Measurements from ENCODE around the gene RAB4A. TPM values are rescaled to one million over a fixed set of nuclear protein-coding genes. Genes with fewer than 3 reads are reported as not detected.

RAB4A gene
- total RNA-seq, 1 experiment from 2014 or later: 66.7 TPM

- DNase-seq: no peak
- Histone ChIP-seq H4K8ac (replicated peaks; ENCODE audit: insufficient read length, low read depth, low read length) (no peak overlapping the region), H3K4ac (ENCODE audit: low read depth, low read length) (no peak overlapping the region), H3K27ac (ENCODE audit: insufficient read length, low read depth, low read length) (no peak overlapping the region), H2AK5ac (ENCODE audit: insufficient read length, low read length) (no peak overlapping the region), H3K4me2 (ENCODE audit: insufficient read depth, insufficient read length, low read length) (no peak overlapping the region), H4K91ac (ENCODE audit: insufficient read length, low read depth, low read length) (no peak overlapping the region), H3K79me1 (ENCODE audit: insufficient read depth, low read depth, low read length, poor library complexity, severe bottlenecking) (no peaks in the 10 kb centered on the region), H3K9ac (ENCODE audit: extremely low read depth, insufficient read length, low read length) (no peak overlapping the region), H2AFZ (ENCODE audit: low read length) (no peak overlapping the region), H4K20me1 (ENCODE audit: control insufficient read depth, insufficient read depth, insufficient read length) (no peaks in the 10 kb centered on the region), H3K79me2 (ENCODE audit: insufficient read depth, low read length) (no peaks in the 10 kb centered on the region; the same call in 1 of the 2 replicates), H3K9me3 (ENCODE audit: control insufficient read depth, low read depth, low read length) (no peaks in the 10 kb centered on the region), H3K14ac (ENCODE audit: insufficient read depth, low read length) (no peak overlapping the region), H3K18ac (ENCODE audit: insufficient read length, low read depth, low read length) (no peak overlapping the region), H3K4me1 (ENCODE audit: insufficient read depth, low read length) (peaks cover 12% of the 10 kb centered on the region; the same call in 1 of the 2 replicates), H3K27me3 (ENCODE audit: insufficient read depth, low read length) (no peaks in the 10 kb centered on the region), H3T11ph (ENCODE audit: low read length) (no peak overlapping the region), H2BK20ac (ENCODE audit: low read depth, low read length, poor library complexity, severe bottlenecking) (no peak overlapping the region), H2BK12ac (ENCODE audit: insufficient read length, low read depth, low read length) (no peak overlapping the region), H3K23ac (ENCODE audit: insufficient read length, low read depth, low read length) (no peak overlapping the region), H2BK120ac (ENCODE audit: low read depth, low read length, poor library complexity, severe bottlenecking) (no peak overlapping the region), H3K56ac (ENCODE audit: insufficient read length, low read depth, low read length) (no peak overlapping the region), H3K23me2 (ENCODE audit: insufficient read length, low read depth, low read length, poor library complexity, severe bottlenecking) (no peaks in the 10 kb centered on the region), H2BK5ac (ENCODE audit: insufficient read length, low read length) (no peak overlapping the region), H4K5ac (ENCODE audit: insufficient read length, low read depth, low read length) (no peak overlapping the region), H2BK15ac (ENCODE audit: low read depth, low read length) (no peak overlapping the region)
- no peak overlapping the region; a peak in 1 of 5 replicates for H3K4me3 Mint-ChIP-seq
- H3K36me3 Mint-ChIP-seq (ENCODE audit: insufficient read depth in 1 of 3, low read depth in 3 of 3): no peaks in the 10 kb centered on the region; a peak in 1 of 7 replicates
- H3K9me3 Mint-ChIP-seq: no peaks in the 10 kb centered on the region; a peak in 3 of 5 replicates
- TF ChIP-seq CTCF (conservative IDR thresholded peaks at IDR 0.05): no peak
- no peaks in the 10 kb centered on the region for H3K27me3 Mint-ChIP-seq (ENCODE audit: low read depth)
- H3K4me1 Mint-ChIP-seq: peaks cover 29 to 30% of the 10 kb centered on the region in 2 experiments
- WGBS (ENCODE audit: extremely low coverage, insufficient read length, low lambda C conversion rate): no CpG with 5 or more reads among the region's 7 CpGs
- no peak overlapping the region for H3K27ac Mint-ChIP-seq
Measured at GRCh38 chr1:229225331-229225782, 45.6 kb upstream of the RAB4A start.
